ENCODE data around the gene TRABD2B. TPM values are rescaled to one million over a fixed set of nuclear protein-coding genes. Genes with fewer than 3 reads are reported as not detected.

Gene TRABD2B
- total RNA-seq, 1 experiment from 2014 or later = 10.3 TPM

DNA sequence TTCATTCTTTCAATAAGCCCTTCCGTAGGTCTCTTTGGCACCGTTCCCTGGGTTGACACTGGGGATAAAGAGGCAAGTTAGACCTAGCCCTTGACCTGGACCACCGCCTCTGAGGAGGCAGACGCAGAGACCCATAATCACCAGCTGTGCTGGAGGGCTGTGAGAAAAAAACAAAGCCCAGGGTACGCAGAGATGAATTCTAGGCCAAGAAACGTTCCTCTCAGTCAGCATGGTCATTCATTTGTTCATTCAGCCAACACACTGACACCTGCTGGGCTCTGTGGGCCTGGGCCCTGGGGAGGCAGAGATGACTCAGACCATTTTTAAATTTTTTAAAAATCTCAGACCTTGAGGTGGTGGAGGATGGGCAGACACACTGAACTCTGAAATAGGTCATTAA is 26.3 kb upstream of the TRABD2B start:
- H3K27me3 Mint-ChIP-seq (ENCODE audit: low read depth) = peaks cover 30% of the 10 kb centered on the region
- H3K36me3 Mint-ChIP-seq = no peaks in the 10 kb centered on the region
- ATAC-seq (no peak), DNase-seq (ENCODE audit: low spot score) (no peak)
- no peak overlapping the region for H3K27ac Mint-ChIP-seq
- ChIA-PET CTCF (interaction anchor here (0.6 to 4.2 kb wide), 2 partner anchors 25 to 289 kb away, joined by 3 to 20 read pairs; partner anchors contain the start of gene TRABD2B), POLR2A (no interaction called here)
- TF ChIP-seq NR2C2 (CRISPR knock-in tag; IDR thresholded peaks at IDR 0.05) = no peak
- TF ChIP-seq, protein P1, sequence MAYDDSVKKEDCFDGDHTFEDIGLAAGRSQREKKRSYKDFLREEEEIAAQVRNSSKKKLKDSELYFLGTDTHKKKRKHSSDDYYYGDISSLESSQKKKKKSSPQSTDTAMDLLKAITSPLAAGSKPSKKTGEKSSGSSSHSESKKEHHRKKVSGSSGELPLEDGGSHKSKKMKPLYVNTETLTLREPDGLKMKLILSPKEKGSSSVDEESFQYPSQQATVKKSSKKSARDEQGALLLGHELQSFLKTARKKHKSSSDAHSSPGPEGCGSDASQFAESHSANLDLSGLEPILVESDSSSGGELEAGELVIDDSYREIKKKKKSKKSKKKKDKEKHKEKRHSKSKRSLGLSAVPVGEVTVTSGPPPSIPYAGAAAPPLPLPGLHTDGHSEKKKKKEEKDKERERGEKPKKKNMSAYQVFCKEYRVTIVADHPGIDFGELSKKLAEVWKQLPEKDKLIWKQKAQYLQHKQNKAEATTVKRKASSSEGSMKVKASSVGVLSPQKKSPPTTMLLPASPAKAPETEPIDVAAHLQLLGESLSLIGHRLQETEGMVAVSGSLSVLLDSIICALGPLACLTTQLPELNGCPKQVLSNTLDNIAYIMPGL (CRISPR knock-in tag; IDR thresholded peaks at IDR 0.05) = no peak
- TF ChIP-seq FOXJ3 (CRISPR knock-in tag; IDR thresholded peaks at IDR 0.05; ENCODE audit: borderline replicate concordance) = no peak
- TF ChIP-seq, protein P2, sequence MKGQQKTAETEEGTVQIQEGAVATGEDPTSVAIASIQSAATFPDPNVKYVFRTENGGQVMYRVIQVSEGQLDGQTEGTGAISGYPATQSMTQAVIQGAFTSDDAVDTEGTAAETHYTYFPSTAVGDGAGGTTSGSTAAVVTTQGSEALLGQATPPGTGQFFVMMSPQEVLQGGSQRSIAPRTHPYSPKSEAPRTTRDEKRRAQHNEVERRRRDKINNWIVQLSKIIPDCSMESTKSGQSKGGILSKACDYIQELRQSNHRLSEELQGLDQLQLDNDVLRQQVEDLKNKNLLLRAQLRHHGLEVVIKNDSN (CRISPR knock-in tag; IDR thresholded peaks at IDR 0.05) = no peak
- TF ChIP-seq ZNF219 (CRISPR knock-in tag; IDR thresholded peaks at IDR 0.05; ENCODE audit: borderline replicate concordance) = no peak
- TF ChIP-seq ZNF232 (CRISPR knock-in tag; IDR thresholded peaks at IDR 0.05) = no peak
- TF ChIP-seq, protein P3, sequence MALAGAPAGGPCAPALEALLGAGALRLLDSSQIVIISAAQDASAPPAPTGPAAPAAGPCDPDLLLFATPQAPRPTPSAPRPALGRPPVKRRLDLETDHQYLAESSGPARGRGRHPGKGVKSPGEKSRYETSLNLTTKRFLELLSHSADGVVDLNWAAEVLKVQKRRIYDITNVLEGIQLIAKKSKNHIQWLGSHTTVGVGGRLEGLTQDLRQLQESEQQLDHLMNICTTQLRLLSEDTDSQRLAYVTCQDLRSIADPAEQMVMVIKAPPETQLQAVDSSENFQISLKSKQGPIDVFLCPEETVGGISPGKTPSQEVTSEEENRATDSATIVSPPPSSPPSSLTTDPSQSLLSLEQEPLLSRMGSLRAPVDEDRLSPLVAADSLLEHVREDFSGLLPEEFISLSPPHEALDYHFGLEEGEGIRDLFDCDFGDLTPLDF (CRISPR knock-in tag; IDR thresholded peaks at IDR 0.05) = no peak
- TF ChIP-seq SP1 (CRISPR knock-in tag; conservative IDR thresholded peaks at IDR 0.05) = no peak
- TF ChIP-seq, protein P4, sequence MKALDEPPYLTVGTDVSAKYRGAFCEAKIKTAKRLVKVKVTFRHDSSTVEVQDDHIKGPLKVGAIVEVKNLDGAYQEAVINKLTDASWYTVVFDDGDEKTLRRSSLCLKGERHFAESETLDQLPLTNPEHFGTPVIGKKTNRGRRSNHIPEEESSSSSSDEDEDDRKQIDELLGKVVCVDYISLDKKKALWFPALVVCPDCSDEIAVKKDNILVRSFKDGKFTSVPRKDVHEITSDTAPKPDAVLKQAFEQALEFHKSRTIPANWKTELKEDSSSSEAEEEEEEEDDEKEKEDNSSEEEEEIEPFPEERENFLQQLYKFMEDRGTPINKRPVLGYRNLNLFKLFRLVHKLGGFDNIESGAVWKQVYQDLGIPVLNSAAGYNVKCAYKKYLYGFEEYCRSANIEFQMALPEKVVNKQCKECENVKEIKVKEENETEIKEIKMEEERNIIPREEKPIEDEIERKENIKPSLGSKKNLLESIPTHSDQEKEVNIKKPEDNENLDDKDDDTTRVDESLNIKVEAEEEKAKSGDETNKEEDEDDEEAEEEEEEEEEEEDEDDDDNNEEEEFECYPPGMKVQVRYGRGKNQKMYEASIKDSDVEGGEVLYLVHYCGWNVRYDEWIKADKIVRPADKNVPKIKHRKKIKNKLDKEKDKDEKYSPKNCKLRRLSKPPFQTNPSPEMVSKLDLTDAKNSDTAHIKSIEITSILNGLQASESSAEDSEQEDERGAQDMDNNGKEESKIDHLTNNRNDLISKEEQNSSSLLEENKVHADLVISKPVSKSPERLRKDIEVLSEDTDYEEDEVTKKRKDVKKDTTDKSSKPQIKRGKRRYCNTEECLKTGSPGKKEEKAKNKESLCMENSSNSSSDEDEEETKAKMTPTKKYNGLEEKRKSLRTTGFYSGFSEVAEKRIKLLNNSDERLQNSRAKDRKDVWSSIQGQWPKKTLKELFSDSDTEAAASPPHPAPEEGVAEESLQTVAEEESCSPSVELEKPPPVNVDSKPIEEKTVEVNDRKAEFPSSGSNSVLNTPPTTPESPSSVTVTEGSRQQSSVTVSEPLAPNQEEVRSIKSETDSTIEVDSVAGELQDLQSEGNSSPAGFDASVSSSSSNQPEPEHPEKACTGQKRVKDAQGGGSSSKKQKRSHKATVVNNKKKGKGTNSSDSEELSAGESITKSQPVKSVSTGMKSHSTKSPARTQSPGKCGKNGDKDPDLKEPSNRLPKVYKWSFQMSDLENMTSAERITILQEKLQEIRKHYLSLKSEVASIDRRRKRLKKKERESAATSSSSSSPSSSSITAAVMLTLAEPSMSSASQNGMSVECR (CRISPR knock-in tag; IDR thresholded peaks at IDR 0.05; ENCODE audit: borderline replicate concordance) = no peak
- no peak for TF ChIP-seq ATF1 (CRISPR knock-in tag; IDR thresholded peaks at IDR 0.05)
- TF ChIP-seq, protein P5, sequence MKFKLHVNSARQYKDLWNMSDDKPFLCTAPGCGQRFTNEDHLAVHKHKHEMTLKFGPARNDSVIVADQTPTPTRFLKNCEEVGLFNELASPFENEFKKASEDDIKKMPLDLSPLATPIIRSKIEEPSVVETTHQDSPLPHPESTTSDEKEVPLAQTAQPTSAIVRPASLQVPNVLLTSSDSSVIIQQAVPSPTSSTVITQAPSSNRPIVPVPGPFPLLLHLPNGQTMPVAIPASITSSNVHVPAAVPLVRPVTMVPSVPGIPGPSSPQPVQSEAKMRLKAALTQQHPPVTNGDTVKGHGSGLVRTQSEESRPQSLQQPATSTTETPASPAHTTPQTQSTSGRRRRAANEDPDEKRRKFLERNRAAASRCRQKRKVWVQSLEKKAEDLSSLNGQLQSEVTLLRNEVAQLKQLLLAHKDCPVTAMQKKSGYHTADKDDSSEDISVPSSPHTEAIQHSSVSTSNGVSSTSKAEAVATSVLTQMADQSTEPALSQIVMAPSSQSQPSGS (CRISPR knock-in tag; IDR thresholded peaks at IDR 0.05; ENCODE audit: borderline replicate concordance, low read depth) = no peak
- TF ChIP-seq, protein P6, sequence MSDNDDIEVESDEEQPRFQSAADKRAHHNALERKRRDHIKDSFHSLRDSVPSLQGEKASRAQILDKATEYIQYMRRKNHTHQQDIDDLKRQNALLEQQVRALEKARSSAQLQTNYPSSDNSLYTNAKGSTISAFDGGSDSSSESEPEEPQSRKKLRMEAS (CRISPR knock-in tag; IDR thresholded peaks at IDR 0.05) = no peak
- no peak for TF ChIP-seq MXD4 (CRISPR knock-in tag; IDR thresholded peaks at IDR 0.05; ENCODE audit: borderline replicate concordance)
- no peak overlapping the region for H3K4me3 Mint-ChIP-seq
- H3K9me3 Mint-ChIP-seq = no peaks in the 10 kb centered on the region
- peaks cover 55% of the 10 kb centered on the region for H3K4me1 Mint-ChIP-seq

DNA sequence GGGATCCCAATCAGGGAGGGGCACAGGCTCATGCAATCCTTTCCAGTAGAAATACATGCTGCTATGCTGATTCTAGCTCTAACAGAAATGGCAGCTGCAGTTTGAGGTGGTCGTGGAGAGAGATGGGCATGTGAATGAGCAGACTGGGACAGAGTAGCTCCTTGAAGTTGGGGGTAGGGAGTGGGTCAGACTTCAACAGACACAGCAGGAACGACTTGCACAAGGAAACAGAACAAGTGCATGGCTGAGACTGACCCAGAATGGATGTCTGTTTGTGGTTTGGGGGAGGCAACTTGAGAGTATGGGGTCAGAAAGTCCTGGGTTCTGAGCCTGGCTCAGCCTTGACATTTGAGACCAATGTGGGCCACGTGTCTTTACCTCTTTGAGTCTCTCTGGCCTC is 25.1 kb upstream of the TRABD2B start:
- Mint-ChIP-seq H3K36me3 (no peaks in the 10 kb centered on the region), H3K9me3 (no peaks in the 10 kb centered on the region), H3K4me1 (peaks cover 43% of the 10 kb centered on the region), H3K27ac (no peak overlapping the region), H3K27me3 (ENCODE audit: low read depth) (peaks cover 23% of the 10 kb centered on the region), H3K4me3 (no peak overlapping the region)
- TF ChIP-seq ZNF138 (CRISPR knock-in tag; conservative IDR thresholded peaks at IDR 0.05) (no peak), ZNF263 (CRISPR knock-in tag; IDR thresholded peaks at IDR 0.05; ENCODE audit: low read depth) (no peak), HMGA2 (CRISPR knock-in tag; IDR thresholded peaks at IDR 0.05) (no peak)
- TF ChIP-seq, protein P7, sequence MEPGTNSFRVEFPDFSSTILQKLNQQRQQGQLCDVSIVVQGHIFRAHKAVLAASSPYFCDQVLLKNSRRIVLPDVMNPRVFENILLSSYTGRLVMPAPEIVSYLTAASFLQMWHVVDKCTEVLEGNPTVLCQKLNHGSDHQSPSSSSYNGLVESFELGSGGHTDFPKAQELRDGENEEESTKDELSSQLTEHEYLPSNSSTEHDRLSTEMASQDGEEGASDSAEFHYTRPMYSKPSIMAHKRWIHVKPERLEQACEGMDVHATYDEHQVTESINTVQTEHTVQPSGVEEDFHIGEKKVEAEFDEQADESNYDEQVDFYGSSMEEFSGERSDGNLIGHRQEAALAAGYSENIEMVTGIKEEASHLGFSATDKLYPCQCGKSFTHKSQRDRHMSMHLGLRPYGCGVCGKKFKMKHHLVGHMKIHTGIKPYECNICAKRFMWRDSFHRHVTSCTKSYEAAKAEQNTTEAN (CRISPR knock-in tag; IDR thresholded peaks at IDR 0.05) = no peak
- ATAC-seq (no peak), DNase-seq (ENCODE audit: low spot score) (no peak)
- POLR2A ChIA-PET = no interaction called here
- CTCF ChIA-PET = interaction anchor here (4.2 kb wide), 1 partner anchor 24 kb away, joined by 20 read pairs; the partner anchor contains the start of gene TRABD2B

Data from WTC11 (cell line).